HepG2 (cell line): ENCODE data around the gene IGF2. TPM values are rescaled to one million over a fixed set of nuclear protein-coding genes. Genes with fewer than 3 reads are reported as not detected.

Experiments
- AGO2 ChIP-seq: fragments of 200-400 bp; formaldehyde crosslinking; optimal IDR thresholded peaks from 2 replicates; pipeline ENCODE3; 2017; ENCODE audit warnings: mild to moderate bottlenecking, low read depth, low read length, moderate library complexity
- EEA1 ChIP-seq: sonication (generic); formaldehyde crosslinking; IDR thresholded peaks from 2 replicates; pipeline ENCODE4 v1.5.1; 2020; ENCODE audit warnings: mild to moderate bottlenecking, missing genetic modification reagents, borderline replicate concordance
- FOXC1 ChIP-seq: sonication (generic); formaldehyde crosslinking; IDR thresholded peaks from 2 replicates; pipeline ENCODE4 v1.8.0; 2022; ENCODE audit warnings: mild to moderate bottlenecking, missing genetic modification reagents, borderline replicate concordance
- HNRNPL ChIP-seq: fragments of 200-400 bp; formaldehyde crosslinking; IDR thresholded peaks from 2 replicates; pipeline ENCODE4 v1.6.1; 2017; ENCODE audit warnings: mild to moderate bottlenecking, low read depth, low read length
- KDM5B ChIP-seq: sonication (generic); formaldehyde crosslinking; IDR thresholded peaks from 2 replicates; pipeline ENCODE4 v1.4.0; 2020; ENCODE audit warnings: missing genetic modification reagents, mild to moderate bottlenecking, borderline replicate concordance
- MBD4 ChIP-seq: IDR thresholded peaks from 2 replicates; pipeline ENCODE4 v1.6.1; 2012; ENCODE audit warnings: low read length, inconsistent platforms, borderline replicate concordance
- NR1H2 ChIP-seq: sonication (generic); formaldehyde crosslinking; IDR thresholded peaks from 2 replicates; pipeline ENCODE4 v1.8.1; 2022; ENCODE audit warnings: low read depth, missing genetic modification reagents, borderline replicate concordance
- POLR2AphosphoS5 ChIP-seq: IDR thresholded peaks from 2 replicates; pipeline ENCODE4 v1.6.1; 2012; ENCODE audit warnings: low read depth, low read length
- RBM22 ChIP-seq: fragments of 200-400 bp; formaldehyde crosslinking; optimal IDR thresholded peaks from 2 replicates; pipeline ENCODE3; 2017; ENCODE audit warnings: mild to moderate bottlenecking, low read length, moderate library complexity
- ZBTB3 ChIP-seq: sonication (generic); formaldehyde crosslinking; IDR thresholded peaks from 2 replicates; pipeline ENCODE4 v1.4.0; 2020; ENCODE audit warnings: low read depth, mild to moderate bottlenecking, moderate library complexity, missing genetic modification reagents, borderline replicate concordance
- ZFP41 ChIP-seq: sonication (generic); formaldehyde crosslinking; IDR thresholded peaks from 2 replicates; pipeline ENCODE4 v1.4.0; 2020; ENCODE audit warnings: mild to moderate bottlenecking, missing genetic modification reagents, borderline replicate concordance
- ZNF317 ChIP-seq: sonication (generic); formaldehyde crosslinking; IDR thresholded peaks from 2 replicates; pipeline ENCODE4 v1.5.0; 2020; ENCODE audit warnings: mild to moderate bottlenecking, missing genetic modification reagents
- ZNF547 ChIP-seq: sonication (generic); formaldehyde crosslinking; IDR thresholded peaks from 2 replicates; pipeline ENCODE4 v1.5.1; 2020; ENCODE audit warnings: mild to moderate bottlenecking, missing genetic modification reagents
- polyA plus RNA-seq, 8 experiments: library from polyadenylated mRNA; depleted of rRNA in 3 of 8; stranded (reverse) in 7 of 8; unstranded in 1 of 8; fragments of >200 nt; fragmentation: Illumina TruSeq in 4 of 8; extraction: Trizol in 4 of 8; gene quantifications; 2 replicates each; pipeline versions ENCODE4 v1.2.1 to v1.2.3, GENCODE V29; 2011 to 2016; ENCODE audit warnings: low read depth in 4 of 8, missing spikeins in 1 of 8, mixed read lengths in 1 of 8; ENCODE audit not compliant: insufficient read depth in 1 of 8
- total RNA-seq, 5 experiments: library from RNA; depleted of rRNA; stranded (reverse); fragments of >200 nt; fragmentation: Illumina TruSeq; extraction: Trizol; gene quantifications; 2 replicates each; pipeline ENCODE4 v1.2.3, GENCODE V29; 2016; ENCODE audit warnings: low read depth in 1 of 5
- TF ChIP-seq, protein P1 (sequence below): sonication (generic); formaldehyde crosslinking; IDR thresholded peaks from 2 replicates; pipeline ENCODE4 v1.4.0; 2020; ENCODE audit warnings: missing genetic modification reagents, mild to moderate bottlenecking, borderline replicate concordance
- TF ChIP-seq, protein P2 (sequence below): sonication (generic); formaldehyde crosslinking; conservative IDR thresholded peaks from 2 replicates; pipeline ENCODE4 v1.4.0; 2020; ENCODE audit warnings: mild to moderate bottlenecking, missing genetic modification reagents, moderate library complexity
- TF ChIP-seq, protein P3 (sequence below): sonication (generic); formaldehyde crosslinking; IDR thresholded peaks from 2 replicates; pipeline ENCODE4; 2020; ENCODE audit warnings: missing genetic modification reagents, mild to moderate bottlenecking, borderline replicate concordance

IGF2 gene
- total and polyA plus RNA-seq, 2 of the 13 experiments (the other 11 are each of a cell fraction or from before 2014, with no cell fraction given), result 79.1 to 254 TPM

DNA sequence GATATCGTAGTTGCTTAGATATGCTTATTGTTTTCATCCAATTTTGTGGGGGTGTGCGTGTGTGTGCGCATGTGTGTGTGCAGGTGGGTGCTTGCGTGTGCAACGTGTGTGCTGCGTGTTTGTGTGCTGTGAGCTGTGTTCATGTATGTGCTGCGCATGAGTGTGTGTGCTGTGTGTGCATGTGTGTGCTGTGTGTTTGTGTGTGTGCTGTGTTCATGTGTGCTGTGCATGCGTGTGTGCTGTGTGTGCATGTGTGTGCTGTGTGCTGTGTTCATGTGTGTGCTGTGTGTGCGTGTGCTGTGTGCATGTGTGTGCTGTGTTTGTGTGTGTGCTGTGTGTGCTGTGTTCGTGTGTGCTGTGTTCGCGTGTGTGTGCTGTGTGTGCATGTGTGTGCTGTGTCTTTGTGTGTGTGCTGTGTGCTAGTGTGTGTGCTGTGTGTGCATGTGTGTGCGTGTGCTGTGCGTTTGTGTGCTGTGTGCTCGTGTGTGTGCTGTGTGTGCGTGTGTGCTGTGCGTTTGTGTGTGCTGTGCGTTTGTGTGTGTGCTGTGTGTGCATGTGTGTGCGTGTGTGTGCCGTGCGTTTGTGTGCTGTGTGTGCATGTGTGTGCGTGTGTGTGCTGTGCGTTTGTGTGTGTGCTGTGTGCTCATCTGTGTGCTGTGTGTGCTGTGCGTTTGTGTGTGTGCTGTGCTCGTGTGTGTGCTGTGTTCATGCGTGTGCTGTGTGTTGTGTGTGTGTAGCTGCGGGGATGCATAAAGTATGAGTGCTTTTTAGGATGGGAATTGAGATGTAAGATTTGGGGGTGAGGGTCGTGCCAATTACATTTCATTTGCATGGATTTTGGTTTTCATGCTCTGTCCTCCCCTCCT, 7.6 kb downstream of the IGF2 start (continued):
- no peak for TF ChIP-seq MBD4
- peak; percentile 27; the same call in 1 of the 2 replicates for TF ChIP-seq ZFP41
- TF ChIP-seq RBM22, result peak; percentile 85
- TF ChIP-seq EEA1 (CRISPR knock-in tag), result no peak
- peak; percentile 70 for TF ChIP-seq FOXC1
- TF ChIP-seq ZNF317, result 0 out of 2 replicates have a peak, but pooled peaks have one; percentile 34
- TF ChIP-seq POLR2AphosphoS5, result peak; percentile 88
- TF ChIP-seq ZNF547 (CRISPR knock-in tag), result peak; percentile 72; the same call in 1 of the 2 replicates
- TF ChIP-seq KDM5B (CRISPR knock-in tag), result peak; percentile 30; the same call in 1 of the 2 replicates
- TF ChIP-seq, protein P1, sequence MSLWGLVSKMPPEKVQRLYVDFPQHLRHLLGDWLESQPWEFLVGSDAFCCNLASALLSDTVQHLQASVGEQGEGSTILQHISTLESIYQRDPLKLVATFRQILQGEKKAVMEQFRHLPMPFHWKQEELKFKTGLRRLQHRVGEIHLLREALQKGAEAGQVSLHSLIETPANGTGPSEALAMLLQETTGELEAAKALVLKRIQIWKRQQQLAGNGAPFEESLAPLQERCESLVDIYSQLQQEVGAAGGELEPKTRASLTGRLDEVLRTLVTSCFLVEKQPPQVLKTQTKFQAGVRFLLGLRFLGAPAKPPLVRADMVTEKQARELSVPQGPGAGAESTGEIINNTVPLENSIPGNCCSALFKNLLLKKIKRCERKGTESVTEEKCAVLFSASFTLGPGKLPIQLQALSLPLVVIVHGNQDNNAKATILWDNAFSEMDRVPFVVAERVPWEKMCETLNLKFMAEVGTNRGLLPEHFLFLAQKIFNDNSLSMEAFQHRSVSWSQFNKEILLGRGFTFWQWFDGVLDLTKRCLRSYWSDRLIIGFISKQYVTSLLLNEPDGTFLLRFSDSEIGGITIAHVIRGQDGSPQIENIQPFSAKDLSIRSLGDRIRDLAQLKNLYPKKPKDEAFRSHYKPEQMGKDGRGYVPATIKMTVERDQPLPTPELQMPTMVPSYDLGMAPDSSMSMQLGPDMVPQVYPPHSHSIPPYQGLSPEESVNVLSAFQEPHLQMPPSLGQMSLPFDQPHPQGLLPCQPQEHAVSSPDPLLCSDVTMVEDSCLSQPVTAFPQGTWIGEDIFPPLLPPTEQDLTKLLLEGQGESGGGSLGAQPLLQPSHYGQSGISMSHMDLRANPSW (CRISPR knock-in tag), result peak; percentile 77; the same call in 1 of the 2 replicates
- TF ChIP-seq, protein P2, sequence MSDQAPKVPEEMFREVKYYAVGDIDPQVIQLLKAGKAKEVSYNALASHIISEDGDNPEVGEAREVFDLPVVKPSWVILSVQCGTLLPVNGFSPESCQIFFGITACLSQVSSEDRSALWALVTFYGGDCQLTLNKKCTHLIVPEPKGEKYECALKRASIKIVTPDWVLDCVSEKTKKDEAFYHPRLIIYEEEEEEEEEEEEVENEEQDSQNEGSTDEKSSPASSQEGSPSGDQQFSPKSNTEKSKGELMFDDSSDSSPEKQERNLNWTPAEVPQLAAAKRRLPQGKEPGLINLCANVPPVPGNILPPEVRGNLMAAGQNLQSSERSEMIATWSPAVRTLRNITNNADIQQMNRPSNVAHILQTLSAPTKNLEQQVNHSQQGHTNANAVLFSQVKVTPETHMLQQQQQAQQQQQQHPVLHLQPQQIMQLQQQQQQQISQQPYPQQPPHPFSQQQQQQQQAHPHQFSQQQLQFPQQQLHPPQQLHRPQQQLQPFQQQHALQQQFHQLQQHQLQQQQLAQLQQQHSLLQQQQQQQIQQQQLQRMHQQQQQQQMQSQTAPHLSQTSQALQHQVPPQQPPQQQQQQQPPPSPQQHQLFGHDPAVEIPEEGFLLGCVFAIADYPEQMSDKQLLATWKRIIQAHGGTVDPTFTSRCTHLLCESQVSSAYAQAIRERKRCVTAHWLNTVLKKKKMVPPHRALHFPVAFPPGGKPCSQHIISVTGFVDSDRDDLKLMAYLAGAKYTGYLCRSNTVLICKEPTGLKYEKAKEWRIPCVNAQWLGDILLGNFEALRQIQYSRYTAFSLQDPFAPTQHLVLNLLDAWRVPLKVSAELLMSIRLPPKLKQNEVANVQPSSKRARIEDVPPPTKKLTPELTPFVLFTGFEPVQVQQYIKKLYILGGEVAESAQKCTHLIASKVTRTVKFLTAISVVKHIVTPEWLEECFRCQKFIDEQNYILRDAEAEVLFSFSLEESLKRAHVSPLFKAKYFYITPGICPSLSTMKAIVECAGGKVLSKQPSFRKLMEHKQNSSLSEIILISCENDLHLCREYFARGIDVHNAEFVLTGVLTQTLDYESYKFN (CRISPR knock-in tag), result peak; percentile 31; the same call in 1 of the 2 replicates
- 0 out of 2 replicates have a peak, but pooled peaks have one; percentile 28 for TF ChIP-seq ZBTB3 (CRISPR knock-in tag)
- peak; percentile 99 for TF ChIP-seq AGO2
- TF ChIP-seq, protein P3, sequence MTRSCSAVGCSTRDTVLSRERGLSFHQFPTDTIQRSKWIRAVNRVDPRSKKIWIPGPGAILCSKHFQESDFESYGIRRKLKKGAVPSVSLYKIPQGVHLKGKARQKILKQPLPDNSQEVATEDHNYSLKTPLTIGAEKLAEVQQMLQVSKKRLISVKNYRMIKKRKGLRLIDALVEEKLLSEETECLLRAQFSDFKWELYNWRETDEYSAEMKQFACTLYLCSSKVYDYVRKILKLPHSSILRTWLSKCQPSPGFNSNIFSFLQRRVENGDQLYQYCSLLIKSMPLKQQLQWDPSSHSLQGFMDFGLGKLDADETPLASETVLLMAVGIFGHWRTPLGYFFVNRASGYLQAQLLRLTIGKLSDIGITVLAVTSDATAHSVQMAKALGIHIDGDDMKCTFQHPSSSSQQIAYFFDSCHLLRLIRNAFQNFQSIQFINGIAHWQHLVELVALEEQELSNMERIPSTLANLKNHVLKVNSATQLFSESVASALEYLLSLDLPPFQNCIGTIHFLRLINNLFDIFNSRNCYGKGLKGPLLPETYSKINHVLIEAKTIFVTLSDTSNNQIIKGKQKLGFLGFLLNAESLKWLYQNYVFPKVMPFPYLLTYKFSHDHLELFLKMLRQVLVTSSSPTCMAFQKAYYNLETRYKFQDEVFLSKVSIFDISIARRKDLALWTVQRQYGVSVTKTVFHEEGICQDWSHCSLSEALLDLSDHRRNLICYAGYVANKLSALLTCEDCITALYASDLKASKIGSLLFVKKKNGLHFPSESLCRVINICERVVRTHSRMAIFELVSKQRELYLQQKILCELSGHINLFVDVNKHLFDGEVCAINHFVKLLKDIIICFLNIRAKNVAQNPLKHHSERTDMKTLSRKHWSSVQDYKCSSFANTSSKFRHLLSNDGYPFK (CRISPR knock-in tag), result no peak
- TF ChIP-seq HNRNPL, result peak; percentile 99
- no peak for TF ChIP-seq NR1H2 (CRISPR knock-in tag)
